WTC11 (cell line): ENCODE results near the gene FREY1. TPM values are rescaled to one million over a fixed set of nuclear protein-coding genes. Genes with fewer than 3 reads are reported as not detected.

ENCODE experiments used
- ATAC-seq: fragments of 200-7000 bp; cut with Tn5 transposase; 2 replicates; pipeline ENCODE4 v1.10.0; 2021; ENCODE audit warnings: mild to moderate bottlenecking, moderate library complexity
- CTCF ChIA-PET: fragments of 300-600 bp; sonication (Branson Sonifier 250); formaldehyde crosslinking; loops from one replicate; lab custom pipeline; 2021; ENCODE audit warnings: antibody characterized with exemption; lab: Charles Lee
- POLR2A ChIA-PET: fragments of 350-600 bp; sonication (Branson Sonifier 250); formaldehyde crosslinking; loops from one replicate; lab custom pipeline; 2021; ENCODE audit warnings: antibody characterized with exemption; lab: Charles Lee
- DNase-seq: peaks from one replicate; pipeline ENCODE4 v3.0.0; 2021; ENCODE audit warnings: low spot score
- H3K27ac Mint-ChIP-seq: 2 replicates; pipeline ENCODE4 v1.8.0; 2021; ENCODE audit warnings: mixed read lengths
- H3K27me3 Mint-ChIP-seq: 2 replicates; pipeline ENCODE4 v1.8.0; 2021; ENCODE audit warnings: low read depth, mild to moderate bottlenecking, moderate library complexity, mixed read lengths
- H3K36me3 Mint-ChIP-seq: 2 replicates; pipeline ENCODE4 v1.8.0; 2021; ENCODE audit warnings: mixed read lengths
- H3K4me1 Mint-ChIP-seq: 2 replicates; pipeline ENCODE4 v1.8.0; 2022; ENCODE audit warnings: mixed read lengths
- H3K4me3 Mint-ChIP-seq: 2 replicates; pipeline ENCODE4 v1.8.0; 2021; ENCODE audit warnings: mild to moderate bottlenecking, moderate library complexity, mixed read lengths
- H3K9me3 Mint-ChIP-seq: 2 replicates; pipeline ENCODE4 v1.8.0; 2021; ENCODE audit warnings: mixed read lengths
- ATF1 ChIP-seq: sonication (generic); formaldehyde crosslinking; IDR thresholded peaks from 2 replicates; pipeline ENCODE4 v1.8.1; 2023; ENCODE audit warnings: mild to moderate bottlenecking, moderate library complexity, missing genetic modification reagents
- IRF2 ChIP-seq: sonication (generic); formaldehyde crosslinking; IDR thresholded peaks from 2 replicates; pipeline ENCODE4 v1.8.0; 2022; ENCODE audit warnings: low read depth, missing genetic modification reagents, borderline replicate concordance
- KAT7 ChIP-seq: sonication (generic); formaldehyde crosslinking; IDR thresholded peaks from 2 replicates; pipeline ENCODE4 v1.8.1; 2023; ENCODE audit warnings: missing genetic modification reagents, mild to moderate bottlenecking, borderline replicate concordance
- NFYB ChIP-seq: sonication (generic); formaldehyde crosslinking; conservative IDR thresholded peaks from 2 replicates; pipeline ENCODE4 v1.8.0; 2022; ENCODE audit warnings: low read depth, missing genetic modification reagents
- NR1H2 ChIP-seq: sonication (generic); formaldehyde crosslinking; IDR thresholded peaks from 2 replicates; pipeline ENCODE4 v1.9.0; 2021; ENCODE audit warnings: mild to moderate bottlenecking, moderate library complexity, missing genetic modification reagents
- TP53 ChIP-seq: sonication (generic); formaldehyde crosslinking; IDR thresholded peaks from 2 replicates; pipeline ENCODE4 v1.8.1; 2023; ENCODE audit warnings: mild to moderate bottlenecking, missing genetic modification reagents
- ZNF121 ChIP-seq: sonication (generic); formaldehyde crosslinking; IDR thresholded peaks from 2 replicates; pipeline ENCODE4 v1.8.0; 2023; ENCODE audit warnings: missing genetic modification reagents
- ZNF396 ChIP-seq: fragments of 250-450 bp; sonication (Bioruptor Pico); IDR thresholded peaks from 2 replicates; pipeline ENCODE4 v1.8.0; 2021; ENCODE audit warnings: mild to moderate bottlenecking, moderate library complexity, borderline replicate concordance
- total RNA-seq: library from RNA; stranded (reverse); gene quantifications from 3 replicates; pipeline ENCODE4 v1.2.3, GENCODE V29; 2021
- TF ChIP-seq, protein P1 (sequence below): fragments of 250-450 bp; sonication (Bioruptor Pico); IDR thresholded peaks from 2 replicates; pipeline ENCODE4 v2.1.2; 2022; ENCODE audit warnings: mild to moderate bottlenecking, moderate library complexity
- TF ChIP-seq, protein P2 (sequence below): sonication (generic); formaldehyde crosslinking; conservative IDR thresholded peaks from 2 replicates; pipeline ENCODE4 v1.8.1; 2022; ENCODE audit warnings: mild to moderate bottlenecking, missing genetic modification reagents
- TF ChIP-seq, protein P3 (sequence below): sonication (generic); formaldehyde crosslinking; IDR thresholded peaks from 2 replicates; pipeline ENCODE4 v1.8.1; 2023; ENCODE audit warnings: mild to moderate bottlenecking, missing genetic modification reagents, moderate library complexity
- TF ChIP-seq, protein P4 (sequence below): sonication (generic); formaldehyde crosslinking; IDR thresholded peaks from 2 replicates; pipeline ENCODE4 v1.8.1; 2023; ENCODE audit warnings: mild to moderate bottlenecking, moderate library complexity, missing genetic modification reagents
- TF ChIP-seq, protein P5 (sequence below): sonication (generic); formaldehyde crosslinking; IDR thresholded peaks from 2 replicates; pipeline ENCODE4 v1.8.0; 2023; ENCODE audit warnings: missing genetic modification reagents, mild to moderate bottlenecking, borderline replicate concordance

Gene FREY1
- total RNA-seq, 1 experiment from 2014 or later = 2.1 TPM

DNA sequence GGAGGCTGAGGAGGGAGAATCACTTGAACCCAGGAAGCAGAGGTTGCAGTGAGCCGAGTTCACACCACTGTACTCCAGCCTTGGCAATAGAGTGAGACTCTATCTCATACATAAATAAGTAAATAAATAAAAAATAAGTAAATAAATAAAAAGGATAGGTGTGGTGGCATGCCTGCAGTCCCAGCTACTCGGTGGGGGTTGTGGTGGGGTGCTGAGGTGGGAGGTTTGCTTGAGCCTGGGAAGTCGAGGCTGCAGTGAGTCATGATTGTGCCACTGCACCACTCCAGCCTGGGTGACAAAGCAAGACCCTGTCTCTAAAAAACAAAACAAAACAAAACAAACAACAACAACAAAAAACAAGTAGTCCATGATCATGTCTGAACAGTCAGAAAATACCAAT is 18.5 kb upstream of the FREY1 start:
- ChIA-PET CTCF (interaction anchor here (0.6 to 2.3 kb wide), 4 partner anchors 33 to 81 kb away, joined by 3 to 5 read pairs (median 4); no protein-coding TSS in a partner anchor), POLR2A (no interaction called here)
- peaks cover 2% of the 10 kb centered on the region; the same call in 1 of the 2 replicates for H3K27me3 Mint-ChIP-seq
- H3K9me3 Mint-ChIP-seq = no peaks in the 10 kb centered on the region
- ATAC-seq = no peak
- H3K4me3 Mint-ChIP-seq = no peak overlapping the region
- H3K27ac Mint-ChIP-seq = no peak overlapping the region
- H3K36me3 Mint-ChIP-seq = peaks cover 25% of the 10 kb centered on the region
- H3K4me1 Mint-ChIP-seq = peaks cover 19% of the 10 kb centered on the region
- no peak for DNase-seq
- TF ChIP-seq, protein P1, sequence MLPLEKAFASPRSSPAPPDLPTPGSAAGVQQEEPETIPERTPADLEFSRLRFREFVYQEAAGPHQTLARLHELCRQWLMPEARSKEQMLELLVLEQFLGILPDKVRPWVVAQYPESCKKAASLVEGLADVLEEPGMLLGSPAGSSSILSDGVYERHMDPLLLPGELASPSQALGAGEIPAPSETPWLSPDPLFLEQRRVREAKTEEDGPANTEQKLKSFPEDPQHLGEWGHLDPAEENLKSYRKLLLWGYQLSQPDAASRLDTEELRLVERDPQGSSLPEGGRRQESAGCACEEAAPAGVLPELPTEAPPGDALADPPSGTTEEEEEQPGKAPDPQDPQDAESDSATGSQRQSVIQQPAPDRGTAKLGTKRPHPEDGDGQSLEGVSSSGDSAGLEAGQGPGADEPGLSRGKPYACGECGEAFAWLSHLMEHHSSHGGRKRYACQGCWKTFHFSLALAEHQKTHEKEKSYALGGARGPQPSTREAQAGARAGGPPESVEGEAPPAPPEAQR (CRISPR knock-in tag) = no peak
- TF ChIP-seq TP53 (no peak), NR1H2 (CRISPR knock-in tag) (no peak), ZNF121 (CRISPR knock-in tag) (no peak), NFYB (CRISPR knock-in tag) (no peak), IRF2 (CRISPR knock-in tag) (no peak), ZNF396 (CRISPR knock-in tag) (no peak), KAT7 (CRISPR knock-in tag) (no peak)
- TF ChIP-seq, protein P2, sequence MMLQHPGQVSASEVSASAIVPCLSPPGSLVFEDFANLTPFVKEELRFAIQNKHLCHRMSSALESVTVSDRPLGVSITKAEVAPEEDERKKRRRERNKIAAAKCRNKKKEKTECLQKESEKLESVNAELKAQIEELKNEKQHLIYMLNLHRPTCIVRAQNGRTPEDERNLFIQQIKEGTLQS (CRISPR knock-in tag) = no peak
- TF ChIP-seq, protein P3, sequence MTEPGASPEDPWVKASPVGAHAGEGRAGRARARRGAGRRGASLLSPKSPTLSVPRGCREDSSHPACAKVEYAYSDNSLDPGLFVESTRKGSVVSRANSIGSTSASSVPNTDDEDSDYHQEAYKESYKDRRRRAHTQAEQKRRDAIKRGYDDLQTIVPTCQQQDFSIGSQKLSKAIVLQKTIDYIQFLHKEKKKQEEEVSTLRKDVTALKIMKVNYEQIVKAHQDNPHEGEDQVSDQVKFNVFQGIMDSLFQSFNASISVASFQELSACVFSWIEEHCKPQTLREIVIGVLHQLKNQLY (CRISPR knock-in tag) = no peak
- TF ChIP-seq, protein P4, sequence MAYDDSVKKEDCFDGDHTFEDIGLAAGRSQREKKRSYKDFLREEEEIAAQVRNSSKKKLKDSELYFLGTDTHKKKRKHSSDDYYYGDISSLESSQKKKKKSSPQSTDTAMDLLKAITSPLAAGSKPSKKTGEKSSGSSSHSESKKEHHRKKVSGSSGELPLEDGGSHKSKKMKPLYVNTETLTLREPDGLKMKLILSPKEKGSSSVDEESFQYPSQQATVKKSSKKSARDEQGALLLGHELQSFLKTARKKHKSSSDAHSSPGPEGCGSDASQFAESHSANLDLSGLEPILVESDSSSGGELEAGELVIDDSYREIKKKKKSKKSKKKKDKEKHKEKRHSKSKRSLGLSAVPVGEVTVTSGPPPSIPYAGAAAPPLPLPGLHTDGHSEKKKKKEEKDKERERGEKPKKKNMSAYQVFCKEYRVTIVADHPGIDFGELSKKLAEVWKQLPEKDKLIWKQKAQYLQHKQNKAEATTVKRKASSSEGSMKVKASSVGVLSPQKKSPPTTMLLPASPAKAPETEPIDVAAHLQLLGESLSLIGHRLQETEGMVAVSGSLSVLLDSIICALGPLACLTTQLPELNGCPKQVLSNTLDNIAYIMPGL (CRISPR knock-in tag) = no peak
- TF ChIP-seq, all 79 proteins: peak for 0

DNA sequence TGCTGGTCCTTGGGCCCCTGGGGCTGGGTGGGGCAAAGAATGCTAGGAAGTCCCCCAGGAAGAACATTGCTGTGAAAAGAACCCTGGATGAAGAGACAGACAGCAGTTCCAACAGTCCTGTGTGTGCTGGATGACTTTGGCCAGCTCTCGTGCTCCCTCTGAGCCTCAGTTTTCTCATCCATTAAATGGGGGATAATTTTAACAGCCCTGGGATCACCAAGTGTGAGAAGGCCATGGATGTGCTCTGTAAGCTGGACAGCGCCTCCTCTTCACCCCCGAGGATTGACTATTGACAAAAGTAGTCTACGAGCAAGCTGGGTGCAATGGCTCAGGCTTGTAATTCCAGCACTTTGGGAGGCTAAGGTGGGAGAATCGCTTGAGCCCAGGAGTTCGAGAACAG is 17.9 kb upstream of the FREY1 start:
- no peak for ATAC-seq
- Mint-ChIP-seq H3K27ac (no peak overlapping the region), H3K27me3 (peaks cover 2% of the 10 kb centered on the region; the same call in 1 of the 2 replicates), H3K4me3 (peak overlapping the region; percentile 92; the same call in 1 of the 2 replicates), H3K4me1 (peaks cover 25% of the 10 kb centered on the region), H3K9me3 (no peaks in the 10 kb centered on the region), H3K36me3 (peaks cover 25% of the 10 kb centered on the region)
- ChIA-PET POLR2A (no interaction called here), CTCF (interaction anchor here (0.6 to 4.0 kb wide), 3 partner anchors 27 to 82 kb away, joined by 3 to 33 read pairs (median 5); no protein-coding TSS in a partner anchor)
- no peak for DNase-seq
- TF ChIP-seq, protein P5, sequence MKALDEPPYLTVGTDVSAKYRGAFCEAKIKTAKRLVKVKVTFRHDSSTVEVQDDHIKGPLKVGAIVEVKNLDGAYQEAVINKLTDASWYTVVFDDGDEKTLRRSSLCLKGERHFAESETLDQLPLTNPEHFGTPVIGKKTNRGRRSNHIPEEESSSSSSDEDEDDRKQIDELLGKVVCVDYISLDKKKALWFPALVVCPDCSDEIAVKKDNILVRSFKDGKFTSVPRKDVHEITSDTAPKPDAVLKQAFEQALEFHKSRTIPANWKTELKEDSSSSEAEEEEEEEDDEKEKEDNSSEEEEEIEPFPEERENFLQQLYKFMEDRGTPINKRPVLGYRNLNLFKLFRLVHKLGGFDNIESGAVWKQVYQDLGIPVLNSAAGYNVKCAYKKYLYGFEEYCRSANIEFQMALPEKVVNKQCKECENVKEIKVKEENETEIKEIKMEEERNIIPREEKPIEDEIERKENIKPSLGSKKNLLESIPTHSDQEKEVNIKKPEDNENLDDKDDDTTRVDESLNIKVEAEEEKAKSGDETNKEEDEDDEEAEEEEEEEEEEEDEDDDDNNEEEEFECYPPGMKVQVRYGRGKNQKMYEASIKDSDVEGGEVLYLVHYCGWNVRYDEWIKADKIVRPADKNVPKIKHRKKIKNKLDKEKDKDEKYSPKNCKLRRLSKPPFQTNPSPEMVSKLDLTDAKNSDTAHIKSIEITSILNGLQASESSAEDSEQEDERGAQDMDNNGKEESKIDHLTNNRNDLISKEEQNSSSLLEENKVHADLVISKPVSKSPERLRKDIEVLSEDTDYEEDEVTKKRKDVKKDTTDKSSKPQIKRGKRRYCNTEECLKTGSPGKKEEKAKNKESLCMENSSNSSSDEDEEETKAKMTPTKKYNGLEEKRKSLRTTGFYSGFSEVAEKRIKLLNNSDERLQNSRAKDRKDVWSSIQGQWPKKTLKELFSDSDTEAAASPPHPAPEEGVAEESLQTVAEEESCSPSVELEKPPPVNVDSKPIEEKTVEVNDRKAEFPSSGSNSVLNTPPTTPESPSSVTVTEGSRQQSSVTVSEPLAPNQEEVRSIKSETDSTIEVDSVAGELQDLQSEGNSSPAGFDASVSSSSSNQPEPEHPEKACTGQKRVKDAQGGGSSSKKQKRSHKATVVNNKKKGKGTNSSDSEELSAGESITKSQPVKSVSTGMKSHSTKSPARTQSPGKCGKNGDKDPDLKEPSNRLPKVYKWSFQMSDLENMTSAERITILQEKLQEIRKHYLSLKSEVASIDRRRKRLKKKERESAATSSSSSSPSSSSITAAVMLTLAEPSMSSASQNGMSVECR = 0 out of 2 replicates have a peak, but pooled peaks have one; percentile 21
- no peak for TF ChIP-seq ATF1 (CRISPR knock-in tag)
- no peak for TF ChIP-seq IRF2 (CRISPR knock-in tag)
